NCI-H2196 (cell line): ENCODE results near the gene TSPAN19.
"Not testable (repeated sequence)": the region's sequence is repeated elsewhere in the genome, so short reads cannot be mapped to it uniquely, and the experiment has no call there.

Experiments used
- DNase-seq: peaks from one replicate; lab custom pipeline; 2025; ENCODE audit not compliant: unreplicated experiment; lab: John Stamatoyannopoulos, UW

TSPAN19 gene

GRCh38 chr12:85036234-85036707 is at the start of gene TSPAN19, which contains the start of gene LRRIQ1:
Gene TSPAN19, minus strand, starts transcription at chr12:85036277. Its CDS starts 6,331 bp downstream, at chr12:85029946.
Gene LRRIQ1, plus strand, starts transcription at chr12:85036351. Its CDS starts 1,826 bp downstream, at chr12:85038177.
- DNase-seq, result peak; percentile 77

DNA sequence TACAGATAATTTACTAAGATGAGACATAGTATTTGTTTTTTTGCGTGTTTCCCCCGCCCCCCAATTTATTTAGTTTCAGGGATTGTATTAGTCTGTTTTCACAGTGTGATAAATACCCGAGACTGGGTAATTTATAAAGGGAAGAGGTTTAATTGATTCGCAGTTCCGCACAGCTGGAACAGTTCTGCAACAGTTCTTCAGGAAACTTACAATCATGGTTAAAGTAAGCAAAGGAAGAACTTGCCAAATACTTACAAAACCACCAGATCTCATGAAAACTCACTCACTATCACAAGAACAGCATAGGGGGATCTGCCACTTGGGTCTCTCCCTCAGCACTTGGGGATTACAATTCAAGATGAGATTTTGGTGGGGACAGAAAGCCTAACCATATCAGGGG is 49.0 kb upstream of the TSPAN19 start:
- no peak for DNase-seq

DNA sequence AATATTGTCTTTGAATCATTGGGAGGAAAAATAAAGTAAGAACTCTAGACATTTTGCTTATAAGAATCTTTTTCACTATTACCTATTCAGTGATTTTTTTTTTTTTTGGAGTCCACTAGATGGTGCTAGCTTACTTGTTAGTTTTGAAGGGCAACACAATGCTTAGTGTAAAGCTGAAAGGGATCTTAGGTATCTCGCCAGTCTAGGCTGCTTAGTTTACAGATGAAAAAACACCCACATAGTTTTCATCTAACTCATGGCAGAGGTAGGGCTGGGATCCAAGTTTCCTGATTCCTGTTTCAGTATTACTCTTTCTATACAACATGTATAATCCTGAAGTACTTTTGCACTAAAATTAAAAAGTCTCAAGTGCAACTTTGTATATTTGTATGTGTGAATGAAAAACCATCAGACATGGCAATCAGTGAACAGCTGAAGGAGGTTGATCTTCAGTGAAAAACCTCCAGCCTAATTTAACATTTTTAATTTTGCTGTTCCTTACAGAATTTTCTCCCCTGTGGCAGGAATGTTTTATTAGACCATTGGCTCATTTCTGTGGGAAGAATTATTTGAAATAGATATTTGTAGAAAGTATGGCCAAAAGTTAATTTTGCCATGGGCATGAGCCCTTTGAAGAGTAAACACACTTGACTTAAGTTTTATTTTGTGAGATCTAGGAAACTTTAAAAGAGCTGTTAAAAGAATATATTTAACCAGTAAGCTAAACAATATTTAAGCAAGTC is 40.8 kb upstream of the TSPAN19 start:
- peak; percentile 40 for DNase-seq

DNA sequence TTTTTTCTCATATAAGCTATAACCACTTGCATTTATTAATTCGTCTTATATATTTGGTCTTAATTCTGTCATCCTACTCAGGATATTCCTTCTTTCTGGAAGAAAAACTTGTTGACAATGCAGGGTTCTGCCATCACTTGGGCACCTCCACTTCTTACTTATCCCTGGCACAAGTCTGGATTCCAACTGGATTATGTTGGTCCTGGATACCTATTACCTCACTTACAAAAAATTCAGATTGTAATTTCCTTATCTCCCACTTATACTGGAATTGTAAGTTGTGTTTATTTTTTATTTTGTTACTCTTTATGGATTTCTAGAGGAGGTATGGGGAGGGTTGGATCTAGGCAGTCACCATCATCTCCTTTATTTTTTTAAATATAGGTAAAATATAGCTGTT is 36.7 kb upstream of the TSPAN19 start:
- DNase-seq, result no peak

DNA sequence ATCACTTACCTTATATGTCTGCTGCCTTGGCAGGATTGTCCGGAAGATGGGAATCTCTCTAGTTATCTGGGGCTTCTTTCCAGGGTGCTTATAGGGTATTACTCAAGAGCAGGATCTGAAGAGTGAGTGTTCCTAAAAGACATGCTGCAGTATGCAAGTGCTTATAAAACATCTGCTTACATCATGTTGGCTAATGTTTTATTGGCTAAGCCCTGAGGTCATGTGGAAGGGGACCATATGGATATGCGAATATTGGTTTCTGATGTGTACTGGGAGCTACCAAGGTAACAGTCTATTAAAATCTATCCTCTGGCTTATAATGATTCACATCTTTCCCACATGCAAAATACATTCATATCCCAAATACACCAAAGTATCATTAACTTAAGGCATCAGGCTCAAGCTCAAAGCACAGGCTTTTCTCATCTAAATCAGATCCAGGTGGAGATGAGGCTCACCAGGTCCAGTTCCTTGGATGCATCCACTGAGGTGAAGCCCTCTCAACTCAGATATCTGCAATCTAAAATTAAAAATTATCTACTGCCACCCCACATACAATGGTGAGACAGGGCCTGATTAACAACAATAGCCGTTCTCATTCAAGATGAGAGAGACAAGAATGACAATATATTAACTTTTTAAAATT is 29.9 kb upstream of the TSPAN19 start:
- no peak for DNase-seq

DNA sequence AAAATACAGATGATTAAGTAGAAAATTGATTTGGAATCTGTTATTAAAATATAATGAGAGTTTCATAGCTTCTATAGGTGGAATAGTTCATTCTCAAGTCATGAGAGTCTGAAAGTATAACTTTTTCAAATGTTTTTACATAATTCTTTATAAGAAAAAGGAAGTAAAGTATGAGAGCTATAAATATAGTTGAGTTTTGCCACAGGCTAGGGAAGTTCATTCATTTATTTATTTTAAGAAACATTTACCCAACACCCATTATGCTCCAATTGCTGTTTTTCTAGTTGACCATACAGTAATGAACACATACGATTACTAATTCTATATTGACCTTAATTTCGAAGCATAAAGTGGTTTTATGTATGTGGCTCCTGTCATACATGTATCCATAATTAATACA is 24.8 kb upstream of the TSPAN19 start:
- DNase-seq, result no peak

DNA sequence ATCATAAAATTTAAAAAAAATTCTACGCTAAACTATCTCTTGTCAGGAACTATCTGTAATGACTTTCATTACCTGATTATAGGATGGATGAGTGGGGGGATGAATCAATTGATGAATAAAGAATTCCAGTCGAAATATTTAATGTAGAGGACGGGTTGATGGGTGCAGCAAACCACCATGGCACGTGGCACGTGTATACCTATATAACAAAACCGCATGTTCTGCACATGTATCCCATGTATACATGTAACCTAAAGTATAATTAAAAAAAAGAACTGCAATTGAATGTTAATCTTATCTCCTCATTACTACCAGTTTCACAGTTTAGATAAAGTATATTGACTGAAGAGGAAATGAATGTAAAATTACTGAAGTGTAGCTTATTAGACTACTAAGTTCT is 23.5 kb upstream of the TSPAN19 start:
- DNase-seq, result no peak

DNA sequence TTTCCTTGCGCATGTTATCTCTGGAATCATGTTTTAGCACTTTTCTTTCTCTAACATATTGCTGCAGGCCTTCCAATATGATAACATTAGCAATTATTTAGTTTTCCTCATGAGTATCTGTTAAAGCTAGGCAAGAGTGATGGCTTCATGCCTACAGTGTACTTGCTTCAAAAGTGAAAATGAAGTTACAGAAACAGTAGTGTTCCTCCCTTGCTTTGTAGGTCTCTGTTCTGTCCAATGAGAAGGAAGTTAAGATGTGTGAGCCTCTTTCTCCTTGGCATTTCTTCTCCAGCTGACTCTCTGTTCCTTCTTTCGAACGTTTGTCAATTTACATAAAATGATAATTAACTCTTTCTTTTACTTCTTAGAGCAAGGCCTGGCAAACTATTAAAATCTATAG is 22.3 kb upstream of the TSPAN19 start:
- DNase-seq, result no peak

DNA sequence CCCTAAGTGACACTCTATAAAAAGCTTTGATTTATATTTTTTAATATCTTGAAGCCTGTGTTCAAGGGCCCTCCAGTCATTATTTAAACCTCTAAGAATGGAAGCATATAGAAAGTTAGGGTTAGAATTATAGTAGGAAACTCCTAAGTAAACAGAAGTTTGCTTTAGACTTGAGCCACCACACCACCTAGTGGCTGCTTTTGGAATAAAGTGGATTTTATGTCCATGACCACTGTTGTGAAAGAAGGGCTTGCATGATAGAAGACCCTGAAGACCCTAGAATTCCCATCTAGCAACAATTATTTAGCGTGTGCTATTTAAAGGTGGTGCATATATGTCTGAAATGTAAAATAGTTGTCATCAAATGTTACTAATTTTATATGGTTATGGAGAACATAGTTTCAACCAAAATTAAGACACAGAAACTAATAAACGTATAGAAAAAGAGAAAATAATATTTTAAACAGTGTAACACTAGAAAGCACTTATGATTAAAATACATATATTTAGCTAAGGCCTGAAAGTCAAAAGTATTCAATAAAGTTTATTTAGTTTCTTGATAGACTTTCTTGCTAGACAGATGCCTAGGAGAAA is 21.4 kb upstream of the TSPAN19 start:
- DNase-seq, result peak; percentile 49

GRCh38 chr12:85043829-85044228 is 7.8 kb upstream of the TSPAN19 start:
- DNase-seq, result no peak

DNA sequence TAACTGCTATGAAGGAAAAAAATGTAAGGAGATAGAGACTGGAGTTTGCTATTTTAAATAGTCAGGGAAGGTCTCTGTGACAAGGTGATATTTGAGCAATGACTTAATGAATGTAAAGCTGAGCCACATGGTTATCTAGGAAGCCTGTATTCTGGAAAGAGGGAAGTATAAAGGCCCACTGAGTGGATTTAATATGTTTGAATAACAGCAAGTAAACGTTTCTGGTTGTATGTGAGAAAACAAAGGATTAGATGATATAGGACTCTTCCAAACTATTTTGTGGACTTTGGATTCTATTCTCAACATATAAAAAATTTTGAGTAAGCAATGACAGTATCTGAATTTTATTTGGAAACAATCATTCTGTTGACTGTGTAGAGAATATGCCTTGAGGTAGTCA is 5.3 kb upstream of the TSPAN19 start:
- no peak for DNase-seq

GRCh38 chr12:85036733-85037132 is 656 bp upstream of the TSPAN19 start:
- peak; percentile 1 for DNase-seq

GRCh38 chr12:85029456-85029855 is 6.6 kb downstream of the TSPAN19 start:
- peak; percentile 19 for DNase-seq

GRCh38 chr12:85018098-85018497 is 18.0 kb downstream of the TSPAN19 start:
- no peak for DNase-seq

DNA sequence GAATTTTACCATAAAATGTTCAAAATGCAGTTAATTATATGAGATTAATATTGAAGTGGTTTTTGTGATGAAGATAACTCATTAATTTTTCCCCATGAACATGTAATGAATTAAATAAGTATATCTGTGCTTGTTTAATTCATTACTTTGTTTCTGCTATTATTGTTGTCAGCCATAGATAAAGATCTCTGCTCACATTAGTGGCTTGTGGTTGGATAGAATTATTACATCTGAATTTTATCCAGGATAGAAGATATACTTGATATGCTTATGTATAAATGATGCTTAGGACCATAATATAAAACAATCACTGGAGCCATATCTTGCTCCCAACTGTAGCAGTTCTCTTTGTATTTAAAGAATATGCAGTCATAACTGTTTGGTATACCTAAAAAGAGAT is 18.5 kb downstream of the TSPAN19 start:
- no peak for DNase-seq

DNA sequence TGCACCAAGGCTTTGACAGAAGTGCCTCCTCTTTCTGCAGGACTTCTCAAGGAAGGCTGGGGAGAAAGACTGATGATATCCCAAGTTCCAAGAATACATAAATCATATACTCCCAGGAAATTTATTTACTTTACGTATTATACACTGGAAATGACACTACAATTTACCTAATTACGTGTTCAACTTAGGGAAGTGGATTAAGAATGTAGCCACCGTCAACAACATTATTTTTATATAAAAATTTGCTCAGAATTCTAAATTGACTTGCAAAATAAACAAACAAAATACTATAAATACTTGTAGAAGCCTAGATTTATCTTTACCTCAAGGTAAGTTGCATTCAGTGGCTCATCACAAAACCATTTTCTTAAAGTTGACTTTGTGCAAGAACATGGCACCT is 18.9 kb downstream of the TSPAN19 start:
- DNase-seq, result no peak

GRCh38 chr12:85016413-85016812 is 19.7 kb downstream of the TSPAN19 start:
- no peak for DNase-seq

GRCh38 chr12:85007836-85008235 is 28.2 kb downstream of the TSPAN19 start:
- DNase-seq, result no peak

- DNase-seq, result no peak
These were observed 29.9 kb downstream of the TSPAN19 start for GRCh38 chr12:85006206-85006605.

DNA sequence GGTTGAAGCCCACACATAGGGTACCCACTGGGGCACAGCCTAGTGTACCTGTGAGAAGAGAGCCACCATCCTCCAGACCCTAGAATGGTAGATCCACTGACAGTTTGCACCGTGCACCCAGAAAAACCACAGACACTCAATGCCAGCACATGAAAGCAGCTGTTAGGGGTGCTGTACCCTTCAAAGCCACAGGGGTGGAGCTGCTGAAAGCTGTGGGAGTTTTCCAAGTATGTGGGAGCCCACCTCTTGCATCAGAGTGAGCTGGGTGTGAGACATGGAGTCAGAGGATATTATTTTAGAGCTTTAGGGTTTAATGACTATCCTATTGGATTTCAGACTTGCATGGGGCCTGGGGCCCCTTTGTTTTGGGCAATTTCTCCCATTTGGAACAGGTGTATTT is 30.5 kb downstream of the TSPAN19 start:
- no peak for DNase-seq

- not testable (repeated sequence) for DNase-seq
These were observed 31.0 kb downstream of the TSPAN19 start for GRCh38 chr12:85005047-85005446.

DNA sequence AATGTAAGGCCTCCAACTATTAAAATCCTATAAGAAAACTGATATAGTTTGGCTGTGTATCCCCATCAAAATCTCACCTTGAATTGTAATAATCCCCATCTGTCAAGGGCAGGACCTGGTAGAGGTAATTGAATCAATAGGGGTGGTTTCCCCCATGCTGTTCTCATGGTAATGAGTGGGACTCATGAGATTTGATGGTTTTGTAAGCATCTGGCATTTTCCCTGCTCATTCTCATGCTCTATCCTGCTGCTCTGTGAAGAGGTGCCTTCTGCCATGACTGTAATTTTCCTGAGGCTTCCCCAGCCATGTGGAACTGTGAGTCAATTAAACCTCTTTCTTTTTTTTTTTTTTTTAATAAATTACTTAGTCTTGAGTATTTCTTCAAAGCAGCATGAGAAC is 31.9 kb downstream of the TSPAN19 start:
- no peak for DNase-seq
